BLaER1 (cell line): ENCODE measurements around the gene FOSB.

ENCODE experiments used
- H3K27ac ChIP-seq: shearing (Covaris generic); formaldehyde crosslinking; 2 replicates; pipeline ENCODE4 v1.8.1; 2022
- H3K27me3 ChIP-seq: shearing (Covaris generic); formaldehyde crosslinking; 2 replicates; pipeline ENCODE4 v1.8.1; 2022
- H3K36me3 ChIP-seq: shearing (Covaris generic); formaldehyde crosslinking; 2 replicates; pipeline ENCODE4 v1.8.1; 2022
- H3K4me1 ChIP-seq: shearing (Covaris generic); formaldehyde crosslinking; 2 replicates; pipeline ENCODE4 v1.8.1; 2022
- H3K4me2 ChIP-seq: shearing (Covaris generic); formaldehyde crosslinking; 2 replicates; pipeline ENCODE4 v1.8.1; 2022
- H3K4me3 ChIP-seq: shearing (Covaris generic); formaldehyde crosslinking; 2 replicates; pipeline ENCODE4 v1.8.1; 2022
- H3K9ac ChIP-seq: shearing (Covaris generic); formaldehyde crosslinking; 2 replicates; pipeline ENCODE4 v1.8.1; 2022
- H3K9me3 ChIP-seq: shearing (Covaris generic); formaldehyde crosslinking; 2 replicates; pipeline ENCODE4 v1.8.1; 2022
- H4K20me1 ChIP-seq: shearing (Covaris generic); formaldehyde crosslinking; 2 replicates; pipeline ENCODE4 v1.8.1; 2022
- Cebpa-rat ChIP-seq: shearing (Covaris generic); IDR thresholded peaks from 2 replicates; pipeline ENCODE4 v1.8.1; 2022

FOSB gene

DNA sequence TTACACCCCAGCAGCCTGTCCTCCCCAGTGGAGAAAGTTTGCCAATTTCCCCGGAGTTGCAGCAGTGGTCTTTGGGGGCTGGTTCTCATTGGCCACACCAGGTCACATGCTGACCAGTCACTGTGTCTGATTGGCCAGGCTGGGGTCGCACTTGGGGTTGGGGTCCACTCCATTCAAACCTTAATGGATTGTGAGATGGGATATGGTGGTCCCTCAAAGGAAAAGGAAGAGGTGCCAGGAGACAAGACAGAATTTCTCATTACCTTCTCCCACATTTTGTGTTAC, 33.9 kb downstream of the FOSB start:
- H3K27me3 ChIP-seq = peaks cover 31% of the 10 kb centered on the region
- H3K9me3 ChIP-seq = no peaks in the 10 kb centered on the region
- H3K4me2 ChIP-seq = peak overlapping the region; percentile 29; the same call in 1 of the 2 replicates
- TF ChIP-seq Cebpa-rat = no peak
- no peak overlapping the region for H3K4me3 ChIP-seq
- H4K20me1 ChIP-seq = peaks cover 10% of the 10 kb centered on the region
- H3K36me3 ChIP-seq = no peaks in the 10 kb centered on the region
- no peak overlapping the region for H3K27ac ChIP-seq
- peaks cover 46% of the 10 kb centered on the region for H3K4me1 ChIP-seq
- H3K9ac ChIP-seq = no peak overlapping the region

- Histone ChIP-seq H4K20me1 (peaks cover 9% of the 10 kb centered on the region), H3K9ac (no peak overlapping the region), H3K4me2 (peak overlapping the region; percentile 29; the same call in 1 of the 2 replicates), H3K27me3 (peaks cover 30% of the 10 kb centered on the region), H3K4me3 (no peak overlapping the region), H3K9me3 (no peaks in the 10 kb centered on the region), H3K36me3 (no peaks in the 10 kb centered on the region), H3K4me1 (peaks cover 45% of the 10 kb centered on the region), H3K27ac (no peak overlapping the region)
- no peak for TF ChIP-seq Cebpa-rat
These were observed 34.3 kb downstream of the FOSB start for GRCh38 chr19:45502111-45502510.

- no peak for TF ChIP-seq Cebpa-rat
- no peak overlapping the region for H3K4me3 ChIP-seq
These were observed 36.1 kb downstream of the FOSB start for GRCh38 chr19:45503909-45504308.

GRCh38 chr19:45505151-45505995, 37.6 kb downstream of the FOSB start:
- no peak overlapping the region for H3K4me3 ChIP-seq
- peaks cover 40% of the 10 kb centered on the region for H3K4me1 ChIP-seq
- H3K27ac ChIP-seq = no peak overlapping the region
- H3K27me3 ChIP-seq = peaks cover 3% of the 10 kb centered on the region; the same call in 1 of the 2 replicates
- no peaks in the 10 kb centered on the region for H3K9me3 ChIP-seq
- peak overlapping the region; percentile 100 for H3K4me2 ChIP-seq
- TF ChIP-seq Cebpa-rat = no peak
- H4K20me1 ChIP-seq = peaks cover 26% of the 10 kb centered on the region
- H3K9ac ChIP-seq = no peak overlapping the region
- no peaks in the 10 kb centered on the region for H3K36me3 ChIP-seq

More at GRCh38 chr19:45503909-45504308, 36.1 kb downstream of the FOSB start:
- H4K20me1 ChIP-seq = peaks cover 17% of the 10 kb centered on the region
- H3K27ac ChIP-seq = no peak overlapping the region
- no peaks in the 10 kb centered on the region for H3K9me3 ChIP-seq
- H3K4me1 ChIP-seq = peaks cover 33% of the 10 kb centered on the region
- H3K4me2 ChIP-seq = no peak overlapping the region
- H3K36me3 ChIP-seq = no peaks in the 10 kb centered on the region
- no peak overlapping the region for H3K9ac ChIP-seq
- H3K27me3 ChIP-seq = peaks cover 17% of the 10 kb centered on the region

DNA sequence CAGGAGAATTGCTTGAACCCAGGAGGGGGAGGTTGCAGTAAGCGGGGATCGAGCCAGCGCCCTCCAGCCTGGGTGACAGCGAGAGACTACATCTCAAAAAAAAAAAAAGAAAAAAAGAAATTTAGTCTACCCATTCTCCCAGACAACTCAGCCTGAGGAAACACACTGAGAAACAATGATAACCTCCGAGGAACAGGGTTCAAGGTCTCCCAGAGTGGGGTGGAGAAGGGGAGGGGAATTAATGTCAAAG, 38.1 kb downstream of the FOSB start:
- Histone ChIP-seq H4K20me1 (peaks cover 32% of the 10 kb centered on the region), H3K9ac (no peak overlapping the region; the same call in 1 of the 2 replicates), H3K27ac (peak overlapping the region; percentile 61; the same call in 1 of the 2 replicates), H3K27me3 (peaks cover 3% of the 10 kb centered on the region; the same call in 1 of the 2 replicates), H3K9me3 (no peaks in the 10 kb centered on the region), H3K4me1 (peaks cover 44% of the 10 kb centered on the region), H3K4me2 (peak overlapping the region; percentile 100), H3K4me3 (peak overlapping the region; percentile 96), H3K36me3 (no peaks in the 10 kb centered on the region)
- TF ChIP-seq Cebpa-rat = no peak

GRCh38 chr19:45506246-45506988, 38.6 kb downstream of the FOSB start:
- H3K27me3 ChIP-seq = no peaks in the 10 kb centered on the region
- H3K9me3 ChIP-seq = no peaks in the 10 kb centered on the region
- no peaks in the 10 kb centered on the region for H3K36me3 ChIP-seq
- H3K27ac ChIP-seq = peak overlapping the region; percentile 83
- no peak for TF ChIP-seq Cebpa-rat
- H3K4me3 ChIP-seq = peak overlapping the region; percentile 96
- peaks cover 37% of the 10 kb centered on the region for H4K20me1 ChIP-seq
- H3K4me2 ChIP-seq = peak overlapping the region; percentile 100
- peaks cover 47% of the 10 kb centered on the region for H3K4me1 ChIP-seq
- peak overlapping the region; percentile 88 for H3K9ac ChIP-seq

- Histone ChIP-seq H3K9ac (peak within 1 kb of the TSS; percentile 88), H3K36me3 (no peaks in the 10 kb centered on the region), H3K4me2 (peak within 1 kb of the TSS; percentile 100), H3K27me3 (no peaks in the 10 kb centered on the region), H3K27ac (peak within 1 kb of the TSS; percentile 83), H3K4me3 (peak within 1 kb of the TSS; percentile 96), H4K20me1 (peaks cover 45% of the 10 kb centered on the region), H3K9me3 (no peaks in the 10 kb centered on the region), H3K4me1 (peaks cover 50% of the 10 kb centered on the region)
- no peak for TF ChIP-seq Cebpa-rat
These were observed 39.4 kb downstream of the FOSB start, which contains the start of gene VASP for GRCh38 chr19:45506989-45507871. TSS of gene VASP (plus strand) at chr19:45507479. CDS start at chr19:45507772, 293 bp downstream.

DNA sequence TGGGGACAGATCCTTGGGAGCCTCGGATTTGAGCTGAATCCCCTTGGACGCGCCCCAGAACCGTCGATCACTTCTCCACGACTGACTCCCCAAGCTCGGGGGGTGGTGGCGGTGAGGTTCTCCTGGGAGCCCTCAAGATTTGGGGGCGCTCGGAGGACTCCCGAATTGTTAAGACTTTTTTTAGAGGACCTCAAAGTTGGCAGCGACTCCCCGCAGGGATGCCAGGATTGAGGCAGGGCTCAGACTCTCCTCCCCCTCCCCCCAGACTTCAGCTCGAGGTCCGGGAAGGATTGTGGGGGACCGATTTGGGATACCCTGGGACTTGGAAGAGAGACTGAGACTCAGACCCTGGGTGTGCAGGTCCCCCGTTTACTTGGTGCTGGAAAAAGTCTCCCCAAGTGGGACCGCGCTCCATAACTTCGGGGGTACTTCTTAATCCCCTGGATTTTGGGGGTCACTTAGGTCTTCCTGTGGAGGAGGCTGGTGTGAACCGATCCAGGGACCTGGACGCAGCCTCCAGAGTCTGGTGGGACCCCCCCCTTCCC, 40.1 kb downstream of the FOSB start:
- H3K4me3 ChIP-seq = peak overlapping the region; percentile 96
- no peaks in the 10 kb centered on the region for H3K27me3 ChIP-seq
- TF ChIP-seq Cebpa-rat = no peak
- peak overlapping the region; percentile 83 for H3K27ac ChIP-seq
- H3K9ac ChIP-seq = peak overlapping the region; percentile 88
- no peaks in the 10 kb centered on the region for H3K36me3 ChIP-seq
- H4K20me1 ChIP-seq = peaks cover 52% of the 10 kb centered on the region
- peaks cover 52% of the 10 kb centered on the region for H3K4me1 ChIP-seq
- H3K9me3 ChIP-seq = no peaks in the 10 kb centered on the region
- peak overlapping the region; percentile 100 for H3K4me2 ChIP-seq

DNA sequence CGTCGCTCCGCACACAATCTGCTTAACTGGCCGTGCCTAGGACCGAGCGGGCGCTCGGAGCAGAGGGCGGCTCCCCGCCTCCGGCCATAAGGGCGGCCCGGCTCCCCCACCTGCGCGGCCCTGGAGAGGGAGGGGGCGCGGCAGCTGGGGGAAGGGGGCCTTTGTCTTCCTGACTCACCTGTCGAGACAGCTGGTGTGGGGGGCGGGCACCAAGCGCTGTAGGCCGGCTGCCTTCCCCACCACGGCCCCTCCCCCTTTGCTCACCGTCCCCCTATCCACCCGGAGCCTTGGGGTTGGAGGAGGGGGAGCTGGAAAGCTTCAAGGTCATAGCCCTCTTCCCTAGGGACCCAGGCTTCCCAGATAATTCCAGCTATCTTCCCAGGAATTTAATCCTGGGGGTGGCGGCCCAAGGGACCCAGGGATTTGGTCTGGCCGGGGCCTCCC, 40.6 kb downstream of the FOSB start:
- Histone ChIP-seq H3K4me3 (peak overlapping the region; percentile 96), H3K9ac (peak overlapping the region; percentile 88), H3K27me3 (no peaks in the 10 kb centered on the region), H3K36me3 (no peaks in the 10 kb centered on the region), H3K4me1 (peaks cover 57% of the 10 kb centered on the region), H3K27ac (peak overlapping the region; percentile 83), H3K4me2 (peak overlapping the region; percentile 100), H4K20me1 (peaks cover 57% of the 10 kb centered on the region), H3K9me3 (no peaks in the 10 kb centered on the region)
- no peak for TF ChIP-seq Cebpa-rat
